WTC11 (cell line): ENCODE measurements around the gene C6orf136.

ENCODE experiments used
- NR2C2 ChIP-seq: sonication (generic); formaldehyde crosslinking; IDR thresholded peaks from 2 replicates; pipeline ENCODE4 v1.8.0; 2022; ENCODE audit warnings: mild to moderate bottlenecking, missing genetic modification reagents
- ZNF138 ChIP-seq: sonication (generic); formaldehyde crosslinking; conservative IDR thresholded peaks from 2 replicates; pipeline ENCODE4 v1.8.1; 2022; ENCODE audit warnings: mild to moderate bottlenecking, moderate library complexity, missing genetic modification reagents
- TF ChIP-seq, protein P1 (sequence below): fragments of 200-600 bp; IDR thresholded peaks from 2 replicates; pipeline ENCODE4 v1.8.0; 2022; ENCODE audit warnings: antibody characterized with exemption
- TF ChIP-seq, protein P2 (sequence below): sonication (generic); formaldehyde crosslinking; conservative IDR thresholded peaks from 2 replicates; pipeline ENCODE4 v1.8.1; 2022; ENCODE audit warnings: mild to moderate bottlenecking, missing genetic modification reagents
- TF ChIP-seq, protein P3 (sequence below): sonication (generic); formaldehyde crosslinking; IDR thresholded peaks from 2 replicates; pipeline ENCODE4 v1.8.1; 2023; ENCODE audit warnings: mild to moderate bottlenecking, missing genetic modification reagents, moderate library complexity

DNA sequence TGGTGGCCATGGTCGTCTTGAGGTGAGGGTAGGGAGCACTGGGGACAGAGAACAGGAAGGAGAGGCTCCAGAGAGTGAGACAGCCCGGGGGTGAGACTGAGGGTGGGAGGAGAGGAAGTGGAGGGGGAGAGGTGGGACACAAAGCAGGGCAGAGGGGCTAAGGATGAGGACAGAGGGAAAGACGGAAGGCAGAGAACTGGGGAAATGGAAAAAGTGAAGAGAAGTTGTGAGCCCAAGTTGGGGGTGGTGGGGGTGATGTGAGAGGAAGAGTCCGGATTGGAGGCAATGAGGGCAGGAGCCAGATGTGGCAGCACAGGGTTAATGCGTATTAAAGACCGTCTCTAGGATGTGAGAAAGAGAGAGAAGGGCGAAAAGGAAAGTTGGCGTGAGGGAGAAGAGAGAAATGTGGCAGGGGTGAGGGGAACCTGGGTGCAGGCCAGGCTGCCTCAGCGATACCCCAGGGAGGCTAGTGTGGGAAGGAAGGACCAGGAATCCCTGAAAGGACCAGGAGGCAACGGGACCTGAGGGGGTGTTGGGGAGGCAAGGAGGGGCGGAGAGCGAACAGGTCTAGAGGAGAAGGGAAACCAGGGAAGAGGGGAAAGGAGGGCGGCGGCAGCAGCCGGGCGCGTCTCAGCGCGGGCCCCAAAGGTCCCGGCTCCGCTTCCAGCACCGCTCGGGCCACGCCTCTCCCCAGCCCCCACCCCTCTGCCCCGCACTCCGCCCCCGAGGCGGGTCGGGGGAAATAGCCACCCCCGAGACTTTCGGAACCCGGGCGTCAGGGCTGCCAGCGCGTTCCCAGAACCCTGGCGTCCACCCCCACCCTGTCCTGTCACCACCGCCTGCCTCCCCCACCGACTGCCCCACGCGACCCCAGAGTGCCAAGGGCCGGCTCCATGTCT, 39.3 kb downstream of the C6orf136 start, which contains the start of gene PPP1R18:
- TF ChIP-seq, protein P1, sequence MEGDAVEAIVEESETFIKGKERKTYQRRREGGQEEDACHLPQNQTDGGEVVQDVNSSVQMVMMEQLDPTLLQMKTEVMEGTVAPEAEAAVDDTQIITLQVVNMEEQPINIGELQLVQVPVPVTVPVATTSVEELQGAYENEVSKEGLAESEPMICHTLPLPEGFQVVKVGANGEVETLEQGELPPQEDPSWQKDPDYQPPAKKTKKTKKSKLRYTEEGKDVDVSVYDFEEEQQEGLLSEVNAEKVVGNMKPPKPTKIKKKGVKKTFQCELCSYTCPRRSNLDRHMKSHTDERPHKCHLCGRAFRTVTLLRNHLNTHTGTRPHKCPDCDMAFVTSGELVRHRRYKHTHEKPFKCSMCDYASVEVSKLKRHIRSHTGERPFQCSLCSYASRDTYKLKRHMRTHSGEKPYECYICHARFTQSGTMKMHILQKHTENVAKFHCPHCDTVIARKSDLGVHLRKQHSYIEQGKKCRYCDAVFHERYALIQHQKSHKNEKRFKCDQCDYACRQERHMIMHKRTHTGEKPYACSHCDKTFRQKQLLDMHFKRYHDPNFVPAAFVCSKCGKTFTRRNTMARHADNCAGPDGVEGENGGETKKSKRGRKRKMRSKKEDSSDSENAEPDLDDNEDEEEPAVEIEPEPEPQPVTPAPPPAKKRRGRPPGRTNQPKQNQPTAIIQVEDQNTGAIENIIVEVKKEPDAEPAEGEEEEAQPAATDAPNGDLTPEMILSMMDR = no peak
- TF ChIP-seq, protein P2, sequence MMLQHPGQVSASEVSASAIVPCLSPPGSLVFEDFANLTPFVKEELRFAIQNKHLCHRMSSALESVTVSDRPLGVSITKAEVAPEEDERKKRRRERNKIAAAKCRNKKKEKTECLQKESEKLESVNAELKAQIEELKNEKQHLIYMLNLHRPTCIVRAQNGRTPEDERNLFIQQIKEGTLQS = no peak
- TF ChIP-seq NR2C2 (no peak), ZNF138 (CRISPR knock-in tag) (no peak)
- TF ChIP-seq, protein P3, sequence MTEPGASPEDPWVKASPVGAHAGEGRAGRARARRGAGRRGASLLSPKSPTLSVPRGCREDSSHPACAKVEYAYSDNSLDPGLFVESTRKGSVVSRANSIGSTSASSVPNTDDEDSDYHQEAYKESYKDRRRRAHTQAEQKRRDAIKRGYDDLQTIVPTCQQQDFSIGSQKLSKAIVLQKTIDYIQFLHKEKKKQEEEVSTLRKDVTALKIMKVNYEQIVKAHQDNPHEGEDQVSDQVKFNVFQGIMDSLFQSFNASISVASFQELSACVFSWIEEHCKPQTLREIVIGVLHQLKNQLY = no peak
